Activated B cell treated with CpG ODN at 0.5 μM for 24 hours (primary cell): Measurements from ENCODE around the gene SLFN13. TPM values are rescaled to one million over a fixed set of nuclear protein-coding genes. Genes with fewer than 3 reads are reported as not detected.
A peak's percentile ranks its signal among the peaks of the same experiment; 100 is the strongest.

Experiments
- ATAC-seq: fragments of 200-7000 bp; cut with Tn5 transposase; one replicate; pipeline ENCODE4 v1.10.0; 2021; ENCODE audit warnings: low read depth, mild to moderate bottlenecking, moderate library complexity
- CTCF ChIA-PET: fragments of 350-600 bp; sonication (Branson Sonifier 250); formaldehyde crosslinking; loops from one replicate; lab custom pipeline; 2021; ENCODE audit warnings: antibody characterized with exemption; lab: Charles Lee
- POLR2A ChIA-PET: fragments of 350-600 bp; sonication (Branson Sonifier 250); formaldehyde crosslinking; loops from one replicate; lab custom pipeline; 2021; ENCODE audit warnings: antibody characterized with exemption; lab: Charles Lee
- DNase-seq: peaks from one replicate; pipeline ENCODE4 v3.0.0; 2022
- H3K27ac Mint-ChIP-seq: one replicate; pipeline ENCODE4 v1.8.0; 2020; ENCODE audit warnings: mixed read lengths
- H3K27me3 Mint-ChIP-seq: one replicate; pipeline ENCODE4 v1.8.0; 2021; ENCODE audit warnings: mixed read lengths
- H3K36me3 Mint-ChIP-seq: one replicate; pipeline ENCODE4 v1.8.0; 2021; ENCODE audit warnings: low read depth, mixed read lengths
- H3K4me1 Mint-ChIP-seq: one replicate; pipeline ENCODE4 v1.8.0; 2021; ENCODE audit warnings: mixed read lengths
- H3K4me3 Mint-ChIP-seq: one replicate; pipeline ENCODE4 v1.8.0; 2020; ENCODE audit warnings: mild to moderate bottlenecking, mixed read lengths
- H3K9me3 Mint-ChIP-seq: one replicate; pipeline ENCODE4 v1.8.0; 2020; ENCODE audit warnings: mixed read lengths
- intact Hi-C: fragments of 100-400 bp; cut with micrococcal nuclease; formaldehyde crosslinking; loops from one replicate; pipeline ENCODE4 v1.15.1; 2024
- total RNA-seq: library from RNA; stranded (reverse); gene quantifications from 2 replicates; pipeline ENCODE4 v1.2.3, GENCODE V29; 2022
- TF ChIP-seq, protein P1 (sequence below): fragments of 200-600 bp; IDR thresholded peaks from one replicate; pipeline ENCODE4 v1.8.0; 2022; ENCODE audit warnings: antibody characterized with exemption, mild to moderate bottlenecking

The SLFN13 gene
- total RNA-seq, 1 donor from 2014 or later: 15.3 TPM

DNA sequence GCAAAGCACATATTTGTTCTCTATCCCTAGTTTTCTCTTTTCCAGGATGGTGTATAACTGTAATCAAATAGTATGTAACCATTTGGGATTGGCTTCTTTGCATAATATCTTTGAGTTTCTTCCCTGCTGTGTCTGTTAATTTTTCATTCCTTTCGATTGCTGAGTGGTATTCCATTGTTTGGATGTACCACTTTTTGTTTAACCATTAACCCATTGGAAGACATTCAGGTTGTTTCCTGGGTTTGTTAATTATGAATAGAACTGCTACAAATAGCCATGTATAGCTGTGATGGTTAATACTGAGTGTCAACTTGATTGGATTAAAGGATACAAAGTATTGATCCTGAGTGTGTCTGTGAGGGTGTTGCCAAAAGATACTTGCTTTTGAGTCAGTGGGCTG lies 4.6 kb upstream of the SLFN13 start:
- Mint-ChIP-seq H3K27ac (no peak overlapping the region), H3K27me3 (no peaks in the 10 kb centered on the region), H3K9me3 (no peaks in the 10 kb centered on the region), H3K4me1 (peaks cover 13% of the 10 kb centered on the region), H3K4me3 (no peak overlapping the region), H3K36me3 (no peaks in the 10 kb centered on the region)
- intact Hi-C loops: no loop called here
- DNase-seq (no peak), ATAC-seq (no peak)
- ChIA-PET CTCF (no interaction called here), POLR2A (no interaction called here)
- TF ChIP-seq, protein P1, sequence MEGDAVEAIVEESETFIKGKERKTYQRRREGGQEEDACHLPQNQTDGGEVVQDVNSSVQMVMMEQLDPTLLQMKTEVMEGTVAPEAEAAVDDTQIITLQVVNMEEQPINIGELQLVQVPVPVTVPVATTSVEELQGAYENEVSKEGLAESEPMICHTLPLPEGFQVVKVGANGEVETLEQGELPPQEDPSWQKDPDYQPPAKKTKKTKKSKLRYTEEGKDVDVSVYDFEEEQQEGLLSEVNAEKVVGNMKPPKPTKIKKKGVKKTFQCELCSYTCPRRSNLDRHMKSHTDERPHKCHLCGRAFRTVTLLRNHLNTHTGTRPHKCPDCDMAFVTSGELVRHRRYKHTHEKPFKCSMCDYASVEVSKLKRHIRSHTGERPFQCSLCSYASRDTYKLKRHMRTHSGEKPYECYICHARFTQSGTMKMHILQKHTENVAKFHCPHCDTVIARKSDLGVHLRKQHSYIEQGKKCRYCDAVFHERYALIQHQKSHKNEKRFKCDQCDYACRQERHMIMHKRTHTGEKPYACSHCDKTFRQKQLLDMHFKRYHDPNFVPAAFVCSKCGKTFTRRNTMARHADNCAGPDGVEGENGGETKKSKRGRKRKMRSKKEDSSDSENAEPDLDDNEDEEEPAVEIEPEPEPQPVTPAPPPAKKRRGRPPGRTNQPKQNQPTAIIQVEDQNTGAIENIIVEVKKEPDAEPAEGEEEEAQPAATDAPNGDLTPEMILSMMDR: no peak

DNA sequence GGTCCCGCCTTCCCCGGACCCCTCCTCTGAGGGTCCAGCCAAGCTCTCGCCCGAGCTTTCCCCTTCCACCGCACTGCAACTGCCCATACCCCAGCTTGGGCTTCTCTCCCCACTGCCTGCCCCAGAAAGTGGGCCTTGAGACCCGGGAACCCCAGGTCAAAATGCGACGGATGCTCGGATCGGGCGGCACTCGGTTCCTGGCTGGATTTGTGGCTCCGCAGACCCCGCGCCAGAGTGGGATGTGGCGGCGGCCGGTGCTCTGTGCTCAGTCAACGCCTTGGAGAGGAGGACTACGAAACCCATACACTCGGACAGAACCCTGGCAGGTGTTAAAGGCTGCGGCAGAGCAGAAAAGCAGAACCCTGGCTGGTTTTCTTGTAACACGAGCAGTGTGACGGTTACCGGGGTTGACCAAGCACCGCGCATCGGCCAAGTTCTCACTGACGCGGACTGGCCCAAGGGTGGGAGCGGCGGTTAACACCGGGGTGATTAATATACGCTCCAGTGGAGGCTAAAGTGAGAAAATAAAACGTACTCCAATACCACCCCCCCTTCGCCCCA lies 885 bp upstream of the SLFN13 start:
- ATAC-seq: peak; percentile 45
- DNase-seq: peak; percentile 36
- ChIA-PET CTCF (interaction anchor here (0.6 to 1.6 kb wide), 3 partner anchors 90 to 137 kb away, joined by 3 to 8 read pairs (median 4); no protein-coding TSS in a partner anchor), POLR2A (interaction anchor here (0.7 to 2.0 kb wide), 3 partner anchors 38 to 556 kb away, joined by 4 to 18 read pairs (median 4); no protein-coding TSS in a partner anchor)
- Mint-ChIP-seq H3K4me3 (peak overlapping the region; percentile 89), H3K27me3 (no peaks in the 10 kb centered on the region), H3K36me3 (no peaks in the 10 kb centered on the region), H3K9me3 (no peaks in the 10 kb centered on the region), H3K27ac (peak overlapping the region; percentile 76), H3K4me1 (peaks cover 23% of the 10 kb centered on the region)
- intact Hi-C loops: loop anchor here (1.0 to 2.0 kb wide), 2 partner anchors 38 to 49 kb away; no protein-coding TSS in a partner anchor
- TF ChIP-seq, protein P1: no peak

DNA sequence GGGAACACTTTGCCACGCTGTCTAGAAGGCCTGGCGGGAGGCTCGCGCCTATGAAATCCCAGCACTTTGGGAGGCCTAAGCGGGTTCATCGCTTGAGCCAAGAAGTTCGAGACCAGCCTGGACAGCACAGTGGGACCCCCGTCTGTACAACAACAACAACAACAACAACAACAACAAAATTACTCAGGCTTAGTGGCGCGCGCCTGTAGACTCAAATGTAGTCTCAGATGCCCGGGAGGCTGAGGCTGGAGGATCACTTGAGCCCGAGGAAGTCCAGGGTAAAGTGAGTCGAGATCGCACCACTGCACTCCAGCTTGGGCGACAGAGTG lies 297 bp upstream of the SLFN13 start:
- POLR2A ChIA-PET: interaction anchor here (0.6 to 2.7 kb wide), 16 partner anchors 9 to 555 kb away, joined by 3 to 18 read pairs (median 5); partner anchors contain the start of genes PEX12, SLFN11, SLFN12 and SLFN5

DNA sequence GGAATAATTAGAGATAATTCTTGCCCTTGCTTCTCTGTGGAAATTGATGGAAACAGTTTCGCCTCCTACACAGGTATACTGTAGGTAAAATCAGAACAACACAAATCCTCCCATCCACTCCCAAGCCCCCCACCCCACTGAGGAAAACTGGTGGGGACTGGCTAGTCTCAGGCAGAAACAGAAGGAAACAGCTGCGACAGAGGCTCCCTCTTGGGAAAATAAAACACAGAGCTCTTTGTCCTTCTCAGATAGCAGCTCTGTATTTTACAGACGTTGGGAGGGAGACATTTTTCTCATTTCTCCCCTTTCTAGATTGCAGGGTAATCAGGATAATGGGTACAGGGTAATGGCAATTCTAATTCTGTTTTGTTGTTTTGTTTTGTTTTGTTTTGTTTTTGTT lies 1.1 kb downstream of the SLFN13 start:
- Mint-ChIP-seq H3K27me3 (no peaks in the 10 kb centered on the region), H3K4me3 (peak overlapping the region; percentile 89), H3K36me3 (no peaks in the 10 kb centered on the region), H3K4me1 (peaks cover 23% of the 10 kb centered on the region), H3K27ac (peak overlapping the region; percentile 84), H3K9me3 (no peaks in the 10 kb centered on the region)
- TF ChIP-seq, protein P1: no peak
- no peak for ATAC-seq
- no peak for DNase-seq
- intact Hi-C loops: no loop called here
- ChIA-PET POLR2A (interaction anchor here (1.5 to 2.7 kb wide), 5 partner anchors 14 to 135 kb away, joined by 4 to 18 read pairs (median 9); partner anchors contain the start of genes PEX12, SLFN11 and SLFN12), CTCF (interaction anchor here (1.3 to 1.9 kb wide), 3 partner anchors 9 to 14 kb away, joined by 4 to 6 read pairs (median 5); no protein-coding TSS in a partner anchor)

More for the DNA sequence above, 297 bp upstream of the SLFN13 start:
- no peaks in the 10 kb centered on the region for H3K36me3 Mint-ChIP-seq
- no peaks in the 10 kb centered on the region for H3K9me3 Mint-ChIP-seq
- no peaks in the 10 kb centered on the region for H3K27me3 Mint-ChIP-seq
- H3K4me3 Mint-ChIP-seq: peak overlapping the region; percentile 89
- intact Hi-C loops: loop anchor here (1.0 to 2.0 kb wide), 6 partner anchors 11 to 137 kb away; no protein-coding TSS in a partner anchor
- ATAC-seq (no peak), DNase-seq (no peak)
- peak overlapping the region; percentile 84 for H3K27ac Mint-ChIP-seq
- CTCF ChIA-PET: interaction anchor here (0.6 to 1.9 kb wide), 4 partner anchors 11 to 136 kb away, joined by 3 to 8 read pairs (median 5); no protein-coding TSS in a partner anchor
- TF ChIP-seq, protein P1: no peak
- peaks cover 23% of the 10 kb centered on the region for H3K4me1 Mint-ChIP-seq

DNA sequence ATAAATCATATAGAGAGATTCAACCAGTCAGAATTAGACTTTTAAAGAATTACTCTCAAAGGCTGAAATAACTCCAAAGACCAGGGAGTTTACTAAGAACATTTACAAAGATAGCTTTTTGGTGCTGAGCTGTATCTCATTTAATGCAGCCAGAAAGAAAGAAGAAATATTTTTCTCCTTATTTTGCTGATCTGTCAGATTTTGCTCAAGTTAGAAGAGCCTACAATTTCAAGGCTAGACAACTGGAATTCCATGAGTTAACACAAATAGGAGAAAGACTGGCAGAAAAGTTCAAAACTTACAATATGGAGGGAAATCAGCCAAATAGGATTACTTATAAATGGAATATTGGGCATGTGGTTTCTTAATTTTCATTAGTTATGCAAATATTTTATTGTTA lies 10.1 kb downstream of the SLFN13 start:
- CTCF ChIA-PET: interaction anchor here (1.2 kb wide), 1 partner anchor 9 kb away, joined by 4 read pairs; no protein-coding TSS in a partner anchor

More for the DNA sequence above, 10.1 kb downstream of the SLFN13 start:
- TF ChIP-seq, protein P1: no peak
- H3K27ac Mint-ChIP-seq: no peak overlapping the region
- no peak for DNase-seq
- no peak overlapping the region for H3K4me3 Mint-ChIP-seq
- H3K36me3 Mint-ChIP-seq: no peaks in the 10 kb centered on the region
- no peaks in the 10 kb centered on the region for H3K27me3 Mint-ChIP-seq
- ATAC-seq: no peak
- intact Hi-C loops: no loop called here
- H3K9me3 Mint-ChIP-seq: no peaks in the 10 kb centered on the region
- POLR2A ChIA-PET: interaction anchor here (0.5 to 2.3 kb wide), 3 partner anchors 10 to 221 kb away, joined by 5 to 7 read pairs (median 5); partner anchors contain the start of gene SLFN13
- H3K4me1 Mint-ChIP-seq: peaks cover 7% of the 10 kb centered on the region
